NB4 (cell line): ENCODE results near the gene MSANTD1.
A peak's percentile ranks its signal among the peaks of the same experiment; 100 is the strongest.

Source experiments
- DNase-seq: peaks from one replicate; pipeline ENCODE4 v3.0.0; 2010; ENCODE audit warnings: low read depth
- H3K4me3 ChIP-seq: one replicate; pipeline ENCODE4 v1.5.1; 2011; ENCODE audit warnings: mild to moderate bottlenecking, low read depth, low read length, moderate library complexity
- MYC ChIP-seq: IDR thresholded peaks from 2 replicates; pipeline ENCODE4 v1.6.1; 2011; ENCODE audit warnings: low read depth, low read length
- POLR2A ChIP-seq: IDR thresholded peaks from 2 replicates; pipeline ENCODE4 v1.6.1; 2011; ENCODE audit warnings: mild to moderate bottlenecking; ENCODE audit not compliant: insufficient read length; ENCODE audit errors: extremely low read depth
- TF ChIP-seq, protein P1 (sequence below): IDR thresholded peaks from one replicate; pipeline ENCODE4 v1.5.1; 2012; ENCODE audit warnings: low read depth, low read length
- TF ChIP-seq, protein P2 (sequence below): IDR thresholded peaks from 2 replicates; pipeline ENCODE4 v1.6.1; 2011; ENCODE audit warnings: low read depth, low read length

The MSANTD1 gene

DNA sequence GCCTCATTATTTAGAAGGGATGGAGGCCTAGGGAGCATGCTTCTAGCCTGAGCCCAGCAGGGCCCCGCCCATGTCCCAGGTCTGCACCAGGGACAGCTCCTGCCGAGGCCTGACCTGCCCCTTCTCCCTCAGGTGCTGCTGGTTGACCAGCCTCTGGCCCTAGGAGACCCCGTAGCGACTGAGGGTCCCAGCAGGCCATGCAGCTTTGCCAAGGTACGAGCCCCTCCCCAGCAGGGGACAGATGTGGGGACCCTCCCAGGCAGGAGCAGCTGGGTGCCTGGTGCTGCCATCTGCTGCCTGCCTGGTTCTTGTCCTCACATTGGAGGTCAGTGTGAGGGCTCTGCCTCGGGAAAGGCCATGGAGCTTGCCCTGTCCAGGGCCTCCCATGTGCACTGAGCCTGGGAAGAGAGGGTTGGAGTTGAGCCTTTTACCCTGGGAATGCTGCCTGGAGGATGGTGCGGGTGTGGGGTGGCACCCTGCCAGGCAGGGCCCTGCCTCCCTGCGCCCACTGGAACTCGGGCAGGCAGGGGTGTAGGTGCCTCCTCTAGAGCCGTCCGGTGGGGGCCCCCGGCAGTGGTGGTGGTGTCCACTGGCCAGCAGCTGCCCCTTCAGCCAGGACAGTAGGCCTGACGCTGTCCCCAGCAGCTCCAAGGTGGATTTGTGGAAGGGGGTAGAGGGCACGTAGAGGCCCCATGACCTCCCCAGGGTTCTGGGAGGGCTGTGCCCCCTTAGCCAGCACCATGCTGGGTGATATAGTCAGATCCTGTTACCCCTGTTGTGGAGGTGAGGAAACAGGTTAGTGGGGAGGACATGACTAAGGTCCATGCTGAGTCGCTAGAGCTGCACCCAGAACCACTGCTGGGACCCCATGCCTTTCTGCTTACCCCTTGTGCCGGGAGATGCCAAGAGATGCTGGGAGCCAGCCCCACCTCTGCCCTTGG lies 2.2 kb upstream of the MSANTD1 start:
- no peak for DNase-seq
- no peak overlapping the region for H3K4me3 ChIP-seq
- TF ChIP-seq MYC (no peak), POLR2A (no peak)
- TF ChIP-seq, protein P1, sequence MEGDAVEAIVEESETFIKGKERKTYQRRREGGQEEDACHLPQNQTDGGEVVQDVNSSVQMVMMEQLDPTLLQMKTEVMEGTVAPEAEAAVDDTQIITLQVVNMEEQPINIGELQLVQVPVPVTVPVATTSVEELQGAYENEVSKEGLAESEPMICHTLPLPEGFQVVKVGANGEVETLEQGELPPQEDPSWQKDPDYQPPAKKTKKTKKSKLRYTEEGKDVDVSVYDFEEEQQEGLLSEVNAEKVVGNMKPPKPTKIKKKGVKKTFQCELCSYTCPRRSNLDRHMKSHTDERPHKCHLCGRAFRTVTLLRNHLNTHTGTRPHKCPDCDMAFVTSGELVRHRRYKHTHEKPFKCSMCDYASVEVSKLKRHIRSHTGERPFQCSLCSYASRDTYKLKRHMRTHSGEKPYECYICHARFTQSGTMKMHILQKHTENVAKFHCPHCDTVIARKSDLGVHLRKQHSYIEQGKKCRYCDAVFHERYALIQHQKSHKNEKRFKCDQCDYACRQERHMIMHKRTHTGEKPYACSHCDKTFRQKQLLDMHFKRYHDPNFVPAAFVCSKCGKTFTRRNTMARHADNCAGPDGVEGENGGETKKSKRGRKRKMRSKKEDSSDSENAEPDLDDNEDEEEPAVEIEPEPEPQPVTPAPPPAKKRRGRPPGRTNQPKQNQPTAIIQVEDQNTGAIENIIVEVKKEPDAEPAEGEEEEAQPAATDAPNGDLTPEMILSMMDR, result peak; percentile 15
- TF ChIP-seq, protein P2, sequence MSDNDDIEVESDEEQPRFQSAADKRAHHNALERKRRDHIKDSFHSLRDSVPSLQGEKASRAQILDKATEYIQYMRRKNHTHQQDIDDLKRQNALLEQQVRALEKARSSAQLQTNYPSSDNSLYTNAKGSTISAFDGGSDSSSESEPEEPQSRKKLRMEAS, result no peak

DNA sequence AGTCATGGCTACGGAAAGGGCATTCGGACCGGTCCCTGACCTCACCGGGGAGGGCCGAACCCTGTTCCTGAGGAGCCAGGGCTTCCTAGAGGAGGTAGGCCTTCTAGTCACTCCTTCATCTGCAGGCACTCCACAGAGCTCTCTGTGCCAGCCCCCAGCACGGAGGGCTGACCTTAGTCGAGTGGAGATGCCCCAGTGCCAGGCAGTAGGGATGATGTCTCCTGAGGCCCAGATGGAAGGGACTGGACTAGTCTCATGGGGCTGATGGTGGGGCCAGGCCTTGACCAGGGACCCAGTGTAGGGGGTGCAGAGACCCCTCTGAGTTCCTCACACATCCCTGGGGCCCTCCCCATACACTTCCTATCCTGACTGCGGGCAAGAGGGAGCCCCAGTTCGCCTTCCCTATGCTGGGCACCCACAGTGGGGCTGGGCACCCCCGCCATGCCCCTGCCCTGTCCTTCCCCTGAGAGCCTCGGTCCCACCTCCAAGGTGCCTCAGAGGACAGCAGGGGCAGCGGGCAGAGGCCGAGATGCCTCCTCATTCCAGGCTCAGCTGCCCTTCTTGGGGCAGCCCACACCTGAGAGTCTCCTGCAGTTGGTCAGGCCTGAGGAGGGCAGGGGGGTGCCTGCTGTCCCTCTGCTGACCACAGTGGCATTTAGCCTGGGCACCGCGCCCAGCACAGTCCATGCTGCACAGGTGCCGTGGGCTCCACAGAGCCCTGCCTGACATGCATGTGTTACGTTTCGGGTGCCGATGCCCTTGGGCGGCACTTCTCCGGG lies 1.4 kb upstream of the MSANTD1 start:
- TF ChIP-seq, protein P1, result no peak
- TF ChIP-seq MYC (no peak), POLR2A (no peak)
- TF ChIP-seq, protein P2, result no peak
- DNase-seq, result no peak
- no peak overlapping the region for H3K4me3 ChIP-seq

DNA sequence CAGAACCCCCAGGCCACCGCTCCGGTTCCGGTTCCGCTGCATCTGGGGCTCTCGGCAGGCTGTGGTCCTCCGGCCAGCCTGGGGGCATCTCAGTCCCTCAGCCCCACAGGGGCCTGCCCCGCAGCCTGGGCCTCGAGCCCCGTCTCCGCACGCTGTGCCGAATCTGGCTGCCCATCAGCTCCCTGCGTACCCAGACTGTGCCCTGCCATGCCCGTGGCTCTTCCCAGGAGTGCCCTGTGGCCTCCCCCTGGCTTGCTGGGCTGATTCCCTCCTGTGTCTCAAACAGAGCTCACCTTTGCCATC lies 830 bp upstream of the MSANTD1 start:
- DNase-seq, result no peak
- TF ChIP-seq, protein P2, result no peak
- TF ChIP-seq, protein P1, result no peak
- TF ChIP-seq POLR2A (no peak), MYC (no peak)
- H3K4me3 ChIP-seq, result no peak overlapping the region

DNA sequence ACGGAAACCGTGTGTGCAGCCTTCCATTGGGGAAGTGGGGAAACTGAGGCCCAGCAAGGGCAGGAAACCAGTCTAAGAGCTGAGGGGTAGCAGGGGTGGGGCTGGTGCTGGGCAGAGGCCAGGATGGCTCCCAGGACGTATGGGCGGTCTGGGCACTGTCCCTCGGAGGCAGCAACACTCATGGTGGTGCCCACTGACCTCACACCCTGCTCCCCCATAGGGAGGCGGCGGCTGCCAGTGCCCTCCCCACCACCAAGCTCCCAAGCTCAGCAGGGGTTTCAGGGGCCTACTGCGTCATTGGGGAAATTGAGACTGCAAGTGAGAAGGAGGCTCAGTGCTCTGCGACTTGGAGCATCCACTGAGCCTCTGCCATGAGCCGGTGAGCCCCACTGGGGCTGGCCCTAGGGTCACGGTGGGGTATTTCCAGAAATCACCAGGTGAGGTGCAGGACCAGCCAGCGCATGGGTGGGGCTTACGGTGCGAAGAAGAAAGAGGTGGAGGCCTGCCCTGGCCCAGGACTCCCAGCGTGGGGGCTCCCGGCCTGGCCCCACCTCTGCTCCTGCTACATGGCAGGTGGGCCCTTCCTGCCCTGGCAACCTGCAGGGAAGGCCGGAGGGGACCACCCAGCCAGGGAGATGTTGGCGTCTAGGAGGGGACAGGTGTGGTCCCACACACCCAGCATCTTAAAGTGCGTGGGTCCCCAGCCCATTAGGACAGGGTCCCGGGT lies 915 bp downstream of the MSANTD1 start:
- DNase-seq, result no peak
- no peak for TF ChIP-seq POLR2A
- TF ChIP-seq, protein P1, result no peak
- H3K4me3 ChIP-seq, result no peak overlapping the region

DNA sequence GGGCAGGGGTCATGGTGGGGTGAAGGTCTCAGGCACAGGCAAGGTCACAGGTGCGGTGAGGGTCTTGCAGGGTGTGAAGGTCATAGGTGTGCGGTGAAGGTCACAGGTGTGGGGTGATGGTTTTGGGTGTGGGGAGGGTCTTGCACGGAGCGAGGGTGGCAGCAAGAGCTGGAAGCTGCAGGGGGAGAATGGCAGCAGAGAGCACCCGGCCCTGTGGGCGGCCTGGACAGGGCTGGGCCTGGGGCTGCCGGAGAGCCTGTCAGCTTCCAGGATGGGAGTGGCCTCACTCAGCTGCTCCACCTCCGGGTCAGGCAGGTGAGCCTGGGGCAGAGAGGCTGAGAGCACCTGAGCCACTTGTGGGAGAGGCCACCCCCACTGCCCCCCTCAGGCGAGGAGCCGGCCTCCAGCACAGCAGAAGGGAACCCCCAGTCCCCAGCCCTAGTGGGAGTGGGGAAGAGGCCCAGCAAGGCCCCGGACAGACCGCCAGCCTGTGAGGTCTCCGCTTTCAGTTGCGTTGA lies 1.5 kb downstream of the MSANTD1 start:
- TF ChIP-seq, protein P2, result no peak
- TF ChIP-seq MYC (no peak), POLR2A (no peak)
- TF ChIP-seq, protein P1, result no peak
- DNase-seq, result no peak
- no peak overlapping the region for H3K4me3 ChIP-seq
